ENCODE measurements around the gene KCNK1. TPM values are rescaled to one million over a fixed set of nuclear protein-coding genes. Genes with fewer than 3 reads are reported as not detected.

The KCNK1 gene
- total and polyA plus RNA-seq, 2 of the 8 experiments (the other 6 are each of a cell fraction or from before 2014, with no cell fraction given), result 11.9 to 16.5 TPM

DNA sequence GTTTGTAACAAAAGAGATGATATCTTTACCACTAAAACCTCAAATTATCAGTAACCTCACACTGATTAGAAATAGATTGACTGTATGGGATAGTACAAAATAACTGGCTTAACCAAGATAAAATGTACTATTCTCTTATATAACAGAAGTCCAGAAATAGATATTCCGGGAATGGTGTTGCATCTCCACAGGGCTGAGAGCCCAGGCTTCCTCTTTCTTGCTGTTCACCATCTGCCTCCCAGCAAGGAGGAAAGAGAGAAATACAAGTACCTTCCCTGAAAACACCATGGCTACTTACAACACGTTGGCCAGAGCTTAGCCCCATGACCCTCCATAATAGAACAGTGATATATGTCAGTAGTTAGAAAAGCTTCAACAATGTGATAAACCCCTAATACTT lies 47.0 kb upstream of the KCNK1 start:
- FAIRE-seq (no peak), DNase-seq (ENCODE audit: low read depth in 1 of 2, low spot score in 2 of 2) (no peak)
- no peak overlapping the region for H4K8ac ChIP-seq (ENCODE audit: extremely low read depth, insufficient read depth, low read length)
- no peak overlapping the region for H3K9ac ChIP-seq (replicated peaks in 1 of 4; ENCODE audit: extremely low read depth in 1 of 4, low read depth in 3 of 4, low read length in 3 of 4)
- H2AFZ ChIP-seq (ENCODE audit: low read length), result no peak overlapping the region
- H3K36me3 ChIP-seq (ENCODE audit: control insufficient read depth in 2 of 4, insufficient read depth in 4 of 4, low read length in 3 of 4), result no peaks in the 10 kb centered on the region
- H4K5ac ChIP-seq (ENCODE audit: insufficient read length, low read depth, low read length), result no peak overlapping the region
- no peak overlapping the region for H3K14ac ChIP-seq (ENCODE audit: insufficient read length)
- H2AK5ac ChIP-seq (ENCODE audit: low read depth, low read length), result no peak overlapping the region
- H2BK15ac ChIP-seq (ENCODE audit: low read length), result no peak overlapping the region
- H3K4me1 ChIP-seq (replicated peaks in 1 of 4; ENCODE audit: control insufficient read depth in 3 of 4, insufficient read depth in 4 of 4, low read length in 3 of 4), result no peaks in the 10 kb centered on the region
- no peak overlapping the region for H3K56ac ChIP-seq (replicated peaks; ENCODE audit: insufficient read length, low read depth, low read length)
- ChIA-PET CTCF (ENCODE audit: partially characterized antibody) (no interaction called here), POLR2A (ENCODE audit: partially characterized antibody) (no interaction called here)
- no peak overlapping the region for H3K4ac ChIP-seq (replicated peaks; ENCODE audit: insufficient read length, low read depth, low read length)
- no peak overlapping the region for H3K23ac ChIP-seq (ENCODE audit: insufficient read length)
- no peak overlapping the region for H4K91ac ChIP-seq (replicated peaks; ENCODE audit: insufficient read length, low read length)
- H3K79me2 ChIP-seq (ENCODE audit: control insufficient read depth in 1 of 2, insufficient read depth in 2 of 2, low read length in 2 of 2), result no peaks in the 10 kb centered on the region
- no peak overlapping the region for H3K27ac ChIP-seq (ENCODE audit: low read depth, low read length)
- no peaks in the 10 kb centered on the region for H3K9me3 ChIP-seq (ENCODE audit: insufficient read depth in 2 of 2, low read depth in 1 of 2, low read length in 1 of 2)
- H2BK12ac ChIP-seq (ENCODE audit: low read depth, low read length), result no peak overlapping the region
- no peaks in the 10 kb centered on the region for H3K79me1 ChIP-seq (ENCODE audit: low read depth, low read length)
- TF ChIP-seq SP4 (IDR thresholded peaks at IDR 0.05; ENCODE audit: low read length) (no peak), HDAC2 (IDR thresholded peaks at IDR 0.05; ENCODE audit: borderline replicate concordance in 1 of 2, low read depth in 2 of 2, low read length in 2 of 2) (no peak), RNF2 (IDR thresholded peaks at IDR 0.05; ENCODE audit: borderline replicate concordance, low read depth, low read length, missing control alignments, poor library complexity, severe bottlenecking) (no peak), SUZ12 (IDR thresholded peaks at IDR 0.05; ENCODE audit: low read length) (no peak), TAF1 (IDR thresholded peaks at IDR 0.05; ENCODE audit: low read depth, low read length) (no peak), ZNF274 (IDR thresholded peaks at IDR 0.05; ENCODE audit: borderline replicate concordance, extremely low read depth, low read length) (no peak), JUND (IDR thresholded peaks at IDR 0.05; ENCODE audit: low read length) (no peak), GABPA (IDR thresholded peaks at IDR 0.05; ENCODE audit: borderline replicate concordance, insufficient read depth, low read length) (no peak), CHD1 (IDR thresholded peaks at IDR 0.05; ENCODE audit: low read depth, low read length) (no peak), SP2 (IDR thresholded peaks at IDR 0.05; ENCODE audit: low read length) (no peak), CHD2 (IDR thresholded peaks at IDR 0.05; ENCODE audit: low read length) (no peak), SRF (IDR thresholded peaks at IDR 0.05; ENCODE audit: low read depth, low read length) (no peak), RFX5 (IDR thresholded peaks at IDR 0.05; ENCODE audit: borderline replicate concordance, low read depth, low read length) (no peak), POLR2AphosphoS5 (IDR thresholded peaks at IDR 0.05; ENCODE audit: low read depth, low read length) (no peak)
- TF ChIP-seq, protein P1, sequence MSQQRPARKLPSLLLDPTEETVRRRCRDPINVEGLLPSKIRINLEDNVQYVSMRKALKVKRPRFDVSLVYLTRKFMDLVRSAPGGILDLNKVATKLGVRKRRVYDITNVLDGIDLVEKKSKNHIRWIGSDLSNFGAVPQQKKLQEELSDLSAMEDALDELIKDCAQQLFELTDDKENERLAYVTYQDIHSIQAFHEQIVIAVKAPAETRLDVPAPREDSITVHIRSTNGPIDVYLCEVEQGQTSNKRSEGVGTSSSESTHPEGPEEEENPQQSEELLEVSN (IDR thresholded peaks at IDR 0.05), result no peak
- H3K27me3 ChIP-seq (replicated peaks in 1 of 4; ENCODE audit: control insufficient read depth in 3 of 4, extremely low read depth in 1 of 4, insufficient read depth in 3 of 4, low read length in 3 of 4), result no peaks in the 10 kb centered on the region
- H2BK20ac ChIP-seq (ENCODE audit: low read length), result no peak overlapping the region
- no peak overlapping the region for H2BK120ac ChIP-seq (replicated peaks; ENCODE audit: low read depth, low read length)
- H3K4me3 ChIP-seq (ENCODE audit: extremely low read depth in 1 of 4, insufficient read depth in 2 of 4, low read depth in 3 of 4, low read length in 4 of 4), result no peak overlapping the region
- H3K23me2 ChIP-seq (ENCODE audit: low read depth, low read length), result no peaks in the 10 kb centered on the region
- no peaks in the 10 kb centered on the region for H4K20me1 ChIP-seq (replicated peaks in 1 of 2; ENCODE audit: control insufficient read depth in 1 of 2, insufficient read depth in 2 of 2, low read length in 2 of 2)
- H3K4me2 ChIP-seq (ENCODE audit: insufficient read depth in 1 of 2, low read depth in 2 of 2, low read length in 2 of 2), result no peak overlapping the region
- WGBS, 2 experiments (ENCODE audit: extremely low coverage in 1 of 2, insufficient coverage in 1 of 2, insufficient read length in 1 of 2, insufficient replicate concordance in 2 of 2, low coverage in 1 of 2, low lambda C conversion rate in 2 of 2, missing lambda C conversion rate in 1 of 2), result 81% methylated on average over 2 of the region's 2 CpGs; no CpG with 5 or more reads in 1 of the 2 experiments
- no peak overlapping the region for H2BK5ac ChIP-seq (ENCODE audit: low read depth, low read length)
- no peak overlapping the region for H3K18ac ChIP-seq (ENCODE audit: extremely low read depth, low read length)

Data from H1 (cell line).